HCT116 (cell line): ENCODE results near the gene SGMS2.
A peak's percentile ranks its signal among the peaks of the same experiment; 100 is the strongest.

Experiments
- CTCF ChIP-seq, 3 experiments: fragments of 200-600 bp in 1 of 3; sonication (generic) in 1 of 3; IDR thresholded peaks in 2 of 3; conservative IDR thresholded peaks in 1 of 3; 2 replicates each; pipeline ENCODE4 v1.5.1; 2012 to 2017; ENCODE audit warnings: low read depth in 2 of 3, low read length in 2 of 3, antibody characterized with exemption in 1 of 3, borderline replicate concordance in 1 of 3, control low read depth in 1 of 3, mild to moderate bottlenecking in 1 of 3, mixed read lengths in 1 of 3, mixed run types in 1 of 3, moderate library complexity in 1 of 3; ENCODE audit not compliant: insufficient read depth in 1 of 3
- EZH2 ChIP-seq: fragments of 200-600 bp; sonication (generic); IDR thresholded peaks from 2 replicates; pipeline ENCODE4 v1.6.1; 2017; ENCODE audit warnings: antibody characterized with exemption, mixed run types
- EZH2phosphoT487 ChIP-seq: fragments of 200-600 bp; IDR thresholded peaks from 2 replicates; pipeline ENCODE4 v1.6.1; 2018; ENCODE audit warnings: antibody characterized with exemption, borderline replicate concordance
- POLR2A ChIP-seq: IDR thresholded peaks from 2 replicates; pipeline ENCODE4 v1.7.0; 2011; ENCODE audit warnings: borderline replicate concordance; ENCODE audit not compliant: insufficient read depth, insufficient read length; ENCODE audit errors: extremely low read depth
- POLR2AphosphoS5 ChIP-seq: IDR thresholded peaks from 2 replicates; pipeline ENCODE4 v1.6.1; 2011; ENCODE audit warnings: mild to moderate bottlenecking, low read depth, low read length, moderate library complexity
- YY1 ChIP-seq: IDR thresholded peaks from 2 replicates; pipeline ENCODE4 v1.6.1; 2011; ENCODE audit warnings: low read length, low read depth, moderate library complexity, mild to moderate bottlenecking; ENCODE audit not compliant: insufficient replicate concordance; ENCODE audit errors: extremely low read depth

DNA sequence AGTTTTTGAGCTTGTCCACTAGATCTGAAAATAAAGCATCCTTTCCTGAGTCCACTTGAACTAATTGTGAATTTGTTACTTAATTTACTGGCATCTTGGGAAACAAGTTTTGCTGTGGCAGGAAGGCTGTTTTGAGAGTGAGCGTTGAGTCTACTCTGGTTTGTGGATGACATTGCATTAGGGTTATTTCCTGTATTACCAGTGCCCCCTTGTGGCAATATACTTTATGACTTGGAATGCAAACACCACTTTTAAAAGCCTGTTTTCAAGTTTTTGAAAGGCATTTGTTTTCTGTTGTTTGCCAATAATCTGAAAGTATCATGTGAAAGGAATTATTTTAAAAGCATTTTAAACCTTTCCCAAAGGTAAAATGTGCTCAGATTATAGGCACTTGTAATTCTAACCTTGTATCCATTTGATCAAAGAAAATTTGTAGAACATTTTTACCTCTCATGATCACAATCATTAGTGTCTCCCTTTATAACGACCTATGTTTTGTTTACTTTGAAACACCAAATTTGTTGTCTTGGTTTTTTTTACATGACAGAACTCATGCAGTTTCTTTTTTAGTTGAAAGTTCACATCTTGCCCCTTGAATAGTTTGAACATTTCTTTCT lies 88.7 kb downstream of the SGMS2 start:
- TF ChIP-seq CTCF (IDR thresholded peaks at IDR 0.05 in 2 of 3, conservative IDR thresholded peaks at IDR 0.05 in 1 of 3; ENCODE audit: borderline replicate concordance in 1 of 3, insufficient read depth in 1 of 3, low read depth in 2 of 3, low read length in 2 of 3) (peak; percentile 60 to 87 (median 80); a peak in 5 of 6 replicates), POLR2A (no peak), POLR2AphosphoS5 (no peak), EZH2phosphoT487 (no peak), EZH2 (no peak), YY1 (no peak)
